Prostate gland (tissue), 2 donors: ENCODE measurements around the gene MDK.

Source experiments
- CTCF ChIP-seq, 4 experiments: fragments of 200-600 bp in 2 of 4; fragments of 450-650 bp in 2 of 4; sonication (generic) in 2 of 4; IDR thresholded peaks; 1 replicate in 3 of 4; 2 replicates in 1 of 4; pipeline ENCODE4 v1.5.1; 2016 to 2019; ENCODE audit warnings: antibody characterized with exemption in 4 of 4, mild to moderate bottlenecking in 2 of 4, moderate library complexity in 2 of 4
- POLR2A ChIP-seq: fragments of 450-650 bp; IDR thresholded peaks from one replicate; pipeline ENCODE4 v1.6.1; 2016; ENCODE audit warnings: antibody characterized with exemption, mild to moderate bottlenecking
- POLR2AphosphoS5 ChIP-seq: sonication (generic); formaldehyde crosslinking; IDR thresholded peaks from one replicate; pipeline ENCODE4 v1.6.1; 2017; ENCODE audit warnings: antibody characterized with exemption

- no peak for TF ChIP-seq CTCF (IDR thresholded peaks at IDR 0.05)
- TF ChIP-seq POLR2A, result no peak
- TF ChIP-seq POLR2AphosphoS5, result no peak
These were observed 4.2 kb upstream of the MDK start for GRCh38 chr11:46377290-46377689.
